ENCODE measurements around the gene OPA3.

DNA sequence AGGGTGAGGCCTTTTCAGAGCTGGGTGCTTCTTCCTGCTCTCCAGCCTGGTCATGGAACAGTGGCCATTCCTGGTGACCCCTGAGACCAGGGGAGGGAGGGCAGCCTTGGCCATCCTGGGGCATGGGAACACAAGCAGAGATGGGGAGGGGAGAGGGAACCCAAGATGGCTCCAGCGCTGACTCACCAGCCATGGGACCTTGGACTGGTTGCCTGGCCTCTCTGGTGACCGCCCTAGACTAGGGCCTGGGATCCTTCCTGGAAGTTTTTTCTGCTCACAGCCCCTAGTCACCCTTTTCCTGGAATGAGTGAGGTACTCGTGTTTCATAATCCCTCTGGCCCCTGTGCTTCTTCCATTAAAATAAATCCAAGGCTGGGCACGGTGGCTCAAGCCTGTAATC, 3.3 kb upstream of the OPA3 start:
- no peak for TF ChIP-seq TAF1 (IDR thresholded peaks at IDR 0.05; ENCODE audit: low read depth)
- TF ChIP-seq, protein P1, sequence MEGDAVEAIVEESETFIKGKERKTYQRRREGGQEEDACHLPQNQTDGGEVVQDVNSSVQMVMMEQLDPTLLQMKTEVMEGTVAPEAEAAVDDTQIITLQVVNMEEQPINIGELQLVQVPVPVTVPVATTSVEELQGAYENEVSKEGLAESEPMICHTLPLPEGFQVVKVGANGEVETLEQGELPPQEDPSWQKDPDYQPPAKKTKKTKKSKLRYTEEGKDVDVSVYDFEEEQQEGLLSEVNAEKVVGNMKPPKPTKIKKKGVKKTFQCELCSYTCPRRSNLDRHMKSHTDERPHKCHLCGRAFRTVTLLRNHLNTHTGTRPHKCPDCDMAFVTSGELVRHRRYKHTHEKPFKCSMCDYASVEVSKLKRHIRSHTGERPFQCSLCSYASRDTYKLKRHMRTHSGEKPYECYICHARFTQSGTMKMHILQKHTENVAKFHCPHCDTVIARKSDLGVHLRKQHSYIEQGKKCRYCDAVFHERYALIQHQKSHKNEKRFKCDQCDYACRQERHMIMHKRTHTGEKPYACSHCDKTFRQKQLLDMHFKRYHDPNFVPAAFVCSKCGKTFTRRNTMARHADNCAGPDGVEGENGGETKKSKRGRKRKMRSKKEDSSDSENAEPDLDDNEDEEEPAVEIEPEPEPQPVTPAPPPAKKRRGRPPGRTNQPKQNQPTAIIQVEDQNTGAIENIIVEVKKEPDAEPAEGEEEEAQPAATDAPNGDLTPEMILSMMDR (IDR thresholded peaks at IDR 0.05; ENCODE audit: poor library complexity, severe bottlenecking) = no peak
- TF ChIP-seq SMC3 (conservative IDR thresholded peaks at IDR 0.05; ENCODE audit: poor library complexity) = no peak
- no peak for TF ChIP-seq RAD21 (conservative IDR thresholded peaks at IDR 0.05)
- TF ChIP-seq POLR2AphosphoS5 (IDR thresholded peaks at IDR 0.05) = no peak
- no peak for TF ChIP-seq EP300 (conservative IDR thresholded peaks at IDR 0.05; ENCODE audit: poor library complexity, severe bottlenecking)
- no peak for TF ChIP-seq EZH2 (IDR thresholded peaks at IDR 0.05; ENCODE audit: borderline replicate concordance, insufficient read depth, low read length, poor library complexity, severe bottlenecking)
- TF ChIP-seq, protein P2, sequence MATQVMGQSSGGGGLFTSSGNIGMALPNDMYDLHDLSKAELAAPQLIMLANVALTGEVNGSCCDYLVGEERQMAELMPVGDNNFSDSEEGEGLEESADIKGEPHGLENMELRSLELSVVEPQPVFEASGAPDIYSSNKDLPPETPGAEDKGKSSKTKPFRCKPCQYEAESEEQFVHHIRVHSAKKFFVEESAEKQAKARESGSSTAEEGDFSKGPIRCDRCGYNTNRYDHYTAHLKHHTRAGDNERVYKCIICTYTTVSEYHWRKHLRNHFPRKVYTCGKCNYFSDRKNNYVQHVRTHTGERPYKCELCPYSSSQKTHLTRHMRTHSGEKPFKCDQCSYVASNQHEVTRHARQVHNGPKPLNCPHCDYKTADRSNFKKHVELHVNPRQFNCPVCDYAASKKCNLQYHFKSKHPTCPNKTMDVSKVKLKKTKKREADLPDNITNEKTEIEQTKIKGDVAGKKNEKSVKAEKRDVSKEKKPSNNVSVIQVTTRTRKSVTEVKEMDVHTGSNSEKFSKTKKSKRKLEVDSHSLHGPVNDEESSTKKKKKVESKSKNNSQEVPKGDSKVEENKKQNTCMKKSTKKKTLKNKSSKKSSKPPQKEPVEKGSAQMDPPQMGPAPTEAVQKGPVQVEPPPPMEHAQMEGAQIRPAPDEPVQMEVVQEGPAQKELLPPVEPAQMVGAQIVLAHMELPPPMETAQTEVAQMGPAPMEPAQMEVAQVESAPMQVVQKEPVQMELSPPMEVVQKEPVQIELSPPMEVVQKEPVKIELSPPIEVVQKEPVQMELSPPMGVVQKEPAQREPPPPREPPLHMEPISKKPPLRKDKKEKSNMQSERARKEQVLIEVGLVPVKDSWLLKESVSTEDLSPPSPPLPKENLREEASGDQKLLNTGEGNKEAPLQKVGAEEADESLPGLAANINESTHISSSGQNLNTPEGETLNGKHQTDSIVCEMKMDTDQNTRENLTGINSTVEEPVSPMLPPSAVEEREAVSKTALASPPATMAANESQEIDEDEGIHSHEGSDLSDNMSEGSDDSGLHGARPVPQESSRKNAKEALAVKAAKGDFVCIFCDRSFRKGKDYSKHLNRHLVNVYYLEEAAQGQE (IDR thresholded peaks at IDR 0.05; ENCODE audit: borderline replicate concordance) = no peak
- TF ChIP-seq MXI1 (conservative IDR thresholded peaks at IDR 0.05; ENCODE audit: poor library complexity, severe bottlenecking) = no peak

Measured in neural cell (in vitro differentiated cells).